Activated T-cell treated with anti-CD3 and anti-CD28 coated beads for 48 hours (primary cell): ENCODE results near the gene MRTFA.
"Not testable (repeated sequence)": the region's sequence is repeated elsewhere in the genome, so short reads cannot be mapped to it uniquely, and the experiment has no call there.

Source experiments
- DNase-seq: peaks from one replicate; pipeline ENCODE4 v3.0.0-alpha.2; 2020; ENCODE audit warnings: low read depth

MRTFA gene

DNA sequence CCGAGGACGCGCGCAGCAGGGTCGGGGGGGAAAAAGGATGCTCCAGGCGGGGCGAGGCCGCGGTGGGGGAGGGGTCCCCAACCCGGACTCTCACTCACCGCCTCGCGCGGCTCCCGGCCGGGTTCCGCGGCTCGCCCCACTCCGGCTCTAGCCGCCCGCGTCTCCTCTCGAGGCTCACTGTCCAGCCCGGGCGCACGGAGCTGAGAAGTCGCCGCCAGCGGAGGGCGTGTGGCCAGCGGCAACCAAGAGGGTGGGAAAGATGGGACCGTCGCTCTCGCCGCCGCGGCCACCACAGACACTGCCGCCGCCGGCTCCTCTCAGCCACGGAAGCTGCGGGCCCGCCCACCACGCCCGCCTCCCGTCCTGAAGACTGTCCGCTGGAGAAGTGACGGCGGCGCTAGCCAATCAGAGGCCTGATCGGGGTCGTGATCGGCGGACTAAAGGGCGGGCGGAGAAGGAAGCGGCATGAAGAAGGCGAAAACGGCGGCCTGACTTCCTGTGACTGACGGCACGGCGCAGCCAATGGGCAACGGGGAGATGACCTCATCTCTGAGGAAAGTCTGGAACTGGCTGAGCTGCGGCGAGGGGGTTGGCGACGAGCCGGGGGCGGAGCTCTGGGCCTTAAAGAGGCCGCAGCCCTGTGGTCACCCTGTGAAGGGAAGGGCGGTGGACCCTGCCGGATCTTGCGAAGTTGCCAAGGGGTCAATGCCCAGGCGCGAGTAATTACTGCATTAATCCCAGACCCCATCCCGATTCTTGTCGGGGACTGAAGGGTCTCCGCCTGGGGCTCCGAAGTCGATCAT, at the start of gene MRTFA:
Gene MRTFA (minus strand): TSS at position 340 of the 803 bp plus-strand sequence.
- peak; percentile 99 for DNase-seq

DNA sequence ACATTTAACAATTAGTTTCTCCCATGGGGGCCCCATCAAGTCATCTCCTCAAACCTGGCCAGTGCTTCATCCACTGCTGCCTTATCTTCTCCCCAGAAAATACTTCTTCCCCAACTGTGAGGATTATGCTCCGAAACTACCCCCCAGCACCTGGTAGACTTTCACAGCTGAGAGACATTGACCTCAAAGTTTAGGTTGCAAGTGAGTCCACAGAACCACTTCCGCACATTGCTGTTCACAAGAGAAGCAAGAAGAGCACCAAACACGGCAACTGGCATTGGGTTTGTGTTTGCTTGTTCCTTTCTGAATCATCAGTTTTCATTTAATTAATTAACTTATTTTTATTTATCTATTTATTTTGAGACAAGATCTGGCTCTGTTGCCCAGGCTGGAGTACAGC, 48.9 kb upstream of the MRTFA start:
- DNase-seq: no peak

DNA sequence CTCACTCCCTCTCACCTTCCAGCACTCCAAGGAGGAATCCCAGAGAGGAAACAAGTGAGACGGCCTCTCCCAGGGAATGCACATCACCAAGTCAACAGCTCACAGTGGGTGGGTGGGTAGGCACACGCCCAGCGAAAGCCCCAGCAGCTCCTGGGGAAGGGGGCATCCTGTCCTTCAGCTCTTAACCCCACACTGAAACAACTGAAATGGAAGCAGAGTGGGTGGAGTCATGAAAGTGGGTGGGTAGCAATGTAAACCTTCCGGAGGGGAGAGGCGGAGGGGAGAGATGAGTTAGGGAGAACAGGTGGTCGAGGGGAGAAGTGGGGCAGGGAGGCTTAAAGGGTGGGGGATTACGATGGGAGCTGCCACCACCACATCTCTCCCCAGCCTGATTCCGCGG, 48.2 kb upstream of the MRTFA start:
- no peak for DNase-seq

DNA sequence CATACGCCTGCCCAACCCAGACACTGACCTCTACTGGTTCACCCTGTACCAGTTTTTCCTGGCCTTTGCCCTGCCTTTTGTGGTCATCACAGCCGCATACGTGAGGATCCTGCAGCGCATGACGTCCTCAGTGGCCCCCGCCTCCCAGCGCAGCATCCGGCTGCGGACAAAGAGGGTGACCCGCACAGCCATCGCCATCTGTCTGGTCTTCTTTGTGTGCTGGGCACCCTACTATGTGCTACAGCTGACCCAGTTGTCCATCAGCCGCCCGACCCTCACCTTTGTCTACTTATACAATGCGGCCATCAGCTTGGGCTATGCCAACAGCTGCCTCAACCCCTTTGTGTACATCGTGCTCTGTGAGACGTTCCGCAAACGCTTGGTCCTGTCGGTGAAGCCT, 44.9 kb upstream of the MRTFA start:
- DNase-seq: no peak

DNA sequence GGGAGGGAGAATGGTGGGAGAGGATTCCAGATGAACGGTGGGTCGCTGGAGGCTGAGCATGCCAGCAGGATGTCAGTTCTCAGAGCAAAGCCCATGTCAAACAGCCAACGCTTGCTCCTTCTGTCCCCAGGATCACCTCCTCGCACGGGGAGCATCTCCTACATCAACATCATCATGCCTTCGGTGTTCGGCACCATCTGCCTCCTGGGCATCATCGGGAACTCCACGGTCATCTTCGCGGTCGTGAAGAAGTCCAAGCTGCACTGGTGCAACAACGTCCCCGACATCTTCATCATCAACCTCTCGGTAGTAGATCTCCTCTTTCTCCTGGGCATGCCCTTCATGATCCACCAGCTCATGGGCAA, 44.3 kb upstream of the MRTFA start:
- DNase-seq: no peak

DNA sequence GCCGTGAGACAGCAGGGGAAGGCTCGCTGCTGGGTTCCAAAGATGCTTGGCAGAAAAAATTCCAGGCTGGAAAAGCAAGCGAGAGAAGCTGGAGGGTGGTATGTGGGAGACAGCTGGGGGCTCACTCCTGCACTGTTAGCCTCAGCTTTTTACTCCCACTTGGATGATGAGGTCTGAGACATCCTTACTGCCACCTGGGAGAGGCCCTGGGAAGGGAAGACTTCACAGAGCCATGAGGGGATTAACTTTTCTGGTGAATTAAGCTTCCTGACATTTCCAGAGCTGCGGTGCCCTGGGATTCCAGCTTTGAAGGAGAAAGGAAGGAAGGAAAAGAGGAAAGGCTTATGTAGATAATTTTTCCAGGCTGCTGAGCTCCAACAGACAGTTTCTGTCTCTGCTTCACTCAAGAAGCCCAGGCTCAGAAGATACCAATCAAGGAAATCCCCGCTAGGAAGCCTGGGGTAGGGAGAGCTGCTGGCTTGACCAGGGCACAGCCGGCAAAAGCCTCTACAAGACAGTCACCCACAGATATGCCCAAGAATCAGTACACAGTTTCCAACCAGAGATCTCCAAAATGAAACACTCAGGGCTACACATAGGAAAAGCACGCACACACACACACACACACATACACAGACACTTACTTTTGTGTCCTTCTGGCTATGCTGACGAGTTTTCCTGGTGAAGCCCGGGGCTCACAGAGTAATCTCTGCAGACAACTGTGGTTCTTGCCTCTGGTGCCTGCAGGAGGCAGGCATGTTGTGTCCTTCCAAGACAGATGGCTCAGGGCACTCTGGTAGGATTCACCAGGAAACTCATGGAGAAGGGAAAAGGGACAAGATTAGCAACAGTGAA, 43.7 kb upstream of the MRTFA start:
- DNase-seq: no peak

DNA sequence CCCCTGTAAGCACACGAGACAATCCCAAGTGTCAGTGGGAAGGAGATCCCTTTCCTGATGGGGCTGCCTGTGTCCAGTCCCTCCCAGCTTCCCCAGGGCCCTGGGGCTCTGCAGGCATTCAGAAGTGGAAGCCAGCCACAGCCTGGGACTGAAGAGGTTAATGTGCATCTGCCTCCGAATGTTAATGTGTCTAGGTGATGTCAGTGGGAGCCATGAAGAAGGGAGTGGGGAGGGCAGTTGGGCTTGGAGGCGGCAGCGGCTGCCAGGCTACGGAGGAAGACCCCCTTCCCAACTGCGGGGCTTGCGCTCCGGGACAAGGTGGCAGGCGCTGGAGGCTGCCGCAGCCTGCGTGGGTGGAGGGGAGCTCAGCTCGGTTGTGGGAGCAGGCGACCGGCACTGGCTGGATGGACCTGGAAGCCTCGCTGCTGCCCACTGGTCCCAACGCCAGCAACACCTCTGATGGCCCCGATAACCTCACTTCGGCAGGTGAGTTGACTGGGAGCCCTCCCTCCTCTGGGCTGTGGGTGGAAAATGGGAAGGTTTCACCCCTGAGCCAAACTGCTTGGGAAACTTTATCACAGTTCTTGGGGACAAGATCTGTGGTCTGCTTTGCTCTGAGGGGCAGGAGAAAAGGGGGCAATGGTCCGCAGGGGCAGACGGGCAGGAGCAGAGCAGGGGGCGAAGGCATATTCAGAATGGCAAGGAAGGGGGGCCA, 42.9 kb upstream of the MRTFA start, which contains the start of gene MCHR1:
Gene MCHR1 (plus strand): TSS at position 236 of the 715 bp plus-strand sequence. CDS start 169 bp downstream, at position 405.
- DNase-seq: no peak

DNA sequence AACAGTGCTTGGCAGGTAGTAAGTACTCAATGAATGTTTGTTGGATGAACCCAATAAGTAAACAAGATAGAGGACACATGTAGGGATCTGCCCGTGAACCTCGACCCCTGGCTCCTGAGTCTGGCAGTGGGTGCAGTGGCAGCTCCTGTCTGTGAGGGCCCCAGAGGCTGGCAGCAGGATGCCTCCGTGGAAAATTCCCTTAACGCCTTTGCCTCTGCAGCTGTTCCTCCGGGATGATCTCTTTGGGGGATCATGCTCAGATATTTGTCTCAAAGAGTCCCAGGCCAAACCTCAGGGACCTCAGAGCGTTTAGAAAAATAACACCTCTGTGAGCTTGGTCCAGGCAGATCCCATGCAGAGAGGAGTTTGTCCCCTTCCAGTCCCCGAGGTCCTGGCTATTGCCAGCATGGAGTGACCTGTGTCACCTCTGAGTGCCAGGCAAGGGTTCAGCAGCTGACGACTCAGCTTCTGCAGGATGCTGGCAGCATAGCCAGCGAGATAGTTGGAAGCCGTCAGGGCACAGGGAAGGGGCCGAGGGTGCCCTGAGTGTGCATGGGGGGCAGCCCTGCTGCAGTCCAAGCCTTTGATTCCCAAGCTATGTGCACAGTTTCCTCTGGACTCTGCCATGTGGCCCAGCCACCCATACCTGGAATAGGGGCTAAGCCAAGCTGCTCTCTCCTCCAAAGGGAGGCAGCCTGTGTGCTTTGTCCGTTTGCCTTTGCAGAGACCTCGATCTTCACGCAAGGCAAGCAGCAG, 42.2 kb upstream of the MRTFA start:
- no peak for DNase-seq

DNA sequence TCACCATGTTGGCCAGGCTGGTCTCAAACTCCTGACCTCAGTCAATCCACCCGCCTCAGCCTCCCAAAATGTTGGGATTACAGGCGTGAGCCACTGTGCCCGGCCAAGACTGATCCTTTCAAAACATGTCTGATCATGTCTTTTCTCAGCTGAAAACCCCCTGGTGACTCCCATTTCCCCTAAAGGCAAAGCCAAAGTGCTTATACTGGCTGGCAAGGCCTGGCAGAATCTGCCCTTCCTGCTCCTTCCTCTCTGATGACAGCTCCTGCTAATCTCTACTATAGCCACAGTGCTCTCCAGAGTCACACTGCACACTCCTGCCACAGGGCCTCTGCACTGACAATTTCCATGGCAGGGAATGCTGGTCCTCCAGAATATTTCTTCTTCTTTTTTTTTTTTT, 40.1 kb upstream of the MRTFA start:
- DNase-seq: no peak

DNA sequence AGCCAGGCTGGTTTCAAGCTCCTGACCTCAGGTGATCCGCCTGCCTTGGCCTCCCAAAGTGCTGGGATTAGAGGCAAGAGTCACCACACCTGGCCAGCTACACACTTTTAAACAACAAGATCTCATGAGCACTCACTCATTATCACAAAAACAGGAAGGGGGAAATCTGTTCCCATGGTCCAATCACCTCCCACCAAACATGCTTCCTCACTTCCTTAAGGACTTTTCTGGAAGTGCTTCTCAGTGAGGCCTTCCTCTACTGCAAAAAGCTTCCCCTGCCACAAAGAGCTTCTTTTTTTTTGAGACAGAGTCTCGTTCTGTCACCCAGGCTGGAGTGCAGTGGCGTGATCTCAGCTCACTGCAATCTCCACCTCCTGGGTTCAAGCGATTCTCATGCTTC, 39.6 kb upstream of the MRTFA start:
- not testable (repeated sequence) for DNase-seq

DNA sequence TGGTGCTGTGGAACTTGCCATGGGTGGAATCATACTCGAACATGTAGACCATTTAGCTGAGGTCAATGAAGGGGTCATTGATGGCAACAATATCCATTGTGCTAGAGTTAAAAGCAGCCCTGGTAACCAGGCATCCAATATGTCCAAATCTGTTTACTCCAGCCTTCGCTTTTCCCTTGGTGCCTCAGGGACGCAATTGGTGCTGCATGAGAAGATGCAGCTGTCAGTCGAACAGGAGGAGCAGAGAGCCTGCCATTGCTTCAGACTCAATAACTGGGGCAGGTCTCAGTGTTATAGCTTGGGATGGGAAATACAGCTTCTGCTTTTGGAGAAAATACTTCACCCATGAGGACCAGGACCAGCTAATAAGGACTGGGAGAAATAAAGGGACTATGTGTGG, 37.8 kb upstream of the MRTFA start:
- no peak for DNase-seq

DNA sequence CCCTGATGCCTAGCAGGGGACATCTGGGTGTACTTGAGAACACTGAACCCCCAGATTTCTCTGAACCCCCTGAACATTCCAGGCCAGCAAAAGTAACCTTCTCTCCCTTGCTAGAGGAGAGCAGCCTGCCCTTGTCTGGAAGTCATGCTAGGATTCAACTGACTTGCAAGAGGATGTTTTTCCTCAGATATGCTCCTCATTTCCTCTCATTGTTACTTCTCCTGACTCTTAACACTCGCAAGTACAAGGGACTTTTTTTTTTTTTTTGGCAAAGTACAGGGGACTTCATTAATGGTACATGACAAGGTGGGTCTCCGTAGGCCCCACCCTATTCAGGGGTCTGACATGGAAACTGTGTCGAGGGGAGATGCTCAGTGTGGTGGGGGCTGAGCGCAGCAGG, 36.5 kb upstream of the MRTFA start:
- no peak for DNase-seq

DNA sequence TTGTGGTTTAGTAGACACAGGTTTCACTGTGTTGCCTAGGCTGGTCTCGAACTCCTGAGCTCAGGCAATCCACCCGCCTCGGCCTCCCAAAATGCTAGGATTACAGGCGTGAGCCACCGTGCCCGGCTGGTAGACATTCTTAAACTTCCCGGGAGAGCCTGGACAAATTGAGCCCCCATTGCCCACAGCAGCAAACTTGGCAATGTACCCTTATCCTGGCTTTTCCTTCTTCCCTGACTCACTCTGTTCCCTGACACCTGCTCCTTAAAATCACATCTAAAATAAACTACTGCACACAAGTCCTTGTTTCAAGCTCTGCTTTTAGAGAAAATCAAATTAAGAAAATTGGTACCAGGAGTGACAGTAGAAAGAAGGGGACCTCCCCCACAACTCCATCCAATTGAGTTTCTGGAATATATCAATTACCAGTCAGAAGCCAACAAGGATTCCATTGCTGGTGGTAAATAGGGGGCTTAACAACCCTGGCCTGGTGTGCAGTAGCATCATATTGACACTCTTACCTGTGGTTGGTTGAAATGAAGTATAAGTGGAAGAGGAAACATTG, 35.4 kb upstream of the MRTFA start:
- DNase-seq: no peak

DNA sequence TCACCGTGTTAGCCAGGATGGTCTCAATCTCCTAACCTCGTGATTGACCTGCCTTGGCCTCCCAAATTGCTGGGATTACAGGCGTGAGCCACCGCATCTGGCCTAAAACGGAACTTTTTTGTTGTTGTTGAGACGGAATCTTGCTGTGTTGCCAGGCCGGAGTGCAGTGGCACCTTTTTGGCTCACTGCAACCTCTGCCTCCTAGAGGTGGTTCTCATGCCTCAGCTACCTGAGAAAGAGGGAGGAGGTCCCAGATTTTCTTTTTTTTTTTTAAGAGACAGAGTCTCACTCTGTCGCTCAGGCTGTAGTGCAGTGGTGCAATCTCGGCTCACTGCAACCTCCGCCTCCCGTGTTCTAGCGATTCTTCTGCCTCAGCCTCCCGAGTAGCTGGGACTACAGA, 34.9 kb upstream of the MRTFA start:
- no peak for DNase-seq

DNA sequence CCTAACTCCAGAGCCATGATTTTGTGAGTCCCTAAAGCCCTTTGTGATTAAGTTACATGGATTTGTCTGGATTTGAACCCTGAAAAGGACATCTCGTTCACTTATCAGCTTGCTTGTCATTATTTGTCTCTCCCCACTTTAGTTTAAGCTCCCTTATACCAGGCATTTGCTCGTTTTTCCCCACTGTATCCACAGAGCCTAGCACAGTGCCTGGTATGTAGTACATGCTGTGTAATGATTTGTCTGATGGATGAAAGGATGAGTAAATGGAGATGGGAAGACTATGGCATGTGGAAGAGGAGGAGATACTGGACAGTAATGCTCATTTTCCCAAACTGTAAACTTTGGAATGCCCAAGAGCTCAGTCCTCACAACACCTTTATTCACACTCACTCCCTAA, 33.5 kb upstream of the MRTFA start:
- no peak for DNase-seq

DNA sequence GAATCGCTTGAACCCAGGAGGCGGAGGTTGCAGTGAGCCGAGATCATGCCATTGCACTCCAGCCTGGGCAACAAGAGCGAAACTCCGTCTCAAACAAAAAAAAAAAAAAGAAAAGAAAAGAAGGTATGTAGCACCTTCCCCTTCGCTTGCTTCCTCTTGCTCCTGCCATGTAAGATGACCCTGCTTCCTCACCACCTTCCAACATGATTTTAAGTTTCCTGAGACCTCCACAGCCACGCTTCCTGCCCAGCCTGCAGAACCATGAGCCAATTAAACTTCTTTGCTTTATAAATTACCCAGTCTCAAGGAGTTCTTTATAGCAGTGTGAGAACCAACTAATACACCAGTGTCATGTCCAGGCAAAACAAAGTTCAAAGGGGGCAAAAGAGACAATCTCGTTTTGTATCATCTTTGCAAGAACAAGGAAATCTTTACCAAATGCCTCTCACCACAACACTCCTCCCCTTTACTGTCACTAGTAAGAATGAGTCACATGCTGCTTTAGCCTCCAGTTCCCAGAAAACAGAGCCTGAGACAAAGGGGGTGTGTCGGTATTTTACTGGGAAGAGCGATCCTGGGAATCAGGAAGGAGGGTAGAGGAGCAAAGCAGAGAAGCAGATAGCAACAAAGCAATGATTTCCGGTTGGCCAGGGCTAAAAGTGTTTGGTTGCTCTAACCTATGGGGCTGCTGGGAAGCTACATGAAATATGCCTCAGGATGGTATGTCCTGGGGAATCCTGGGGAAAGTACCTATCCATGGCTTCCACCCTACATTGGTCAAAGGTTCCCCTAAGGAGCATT, 32.3 kb upstream of the MRTFA start:
- no peak for DNase-seq

DNA sequence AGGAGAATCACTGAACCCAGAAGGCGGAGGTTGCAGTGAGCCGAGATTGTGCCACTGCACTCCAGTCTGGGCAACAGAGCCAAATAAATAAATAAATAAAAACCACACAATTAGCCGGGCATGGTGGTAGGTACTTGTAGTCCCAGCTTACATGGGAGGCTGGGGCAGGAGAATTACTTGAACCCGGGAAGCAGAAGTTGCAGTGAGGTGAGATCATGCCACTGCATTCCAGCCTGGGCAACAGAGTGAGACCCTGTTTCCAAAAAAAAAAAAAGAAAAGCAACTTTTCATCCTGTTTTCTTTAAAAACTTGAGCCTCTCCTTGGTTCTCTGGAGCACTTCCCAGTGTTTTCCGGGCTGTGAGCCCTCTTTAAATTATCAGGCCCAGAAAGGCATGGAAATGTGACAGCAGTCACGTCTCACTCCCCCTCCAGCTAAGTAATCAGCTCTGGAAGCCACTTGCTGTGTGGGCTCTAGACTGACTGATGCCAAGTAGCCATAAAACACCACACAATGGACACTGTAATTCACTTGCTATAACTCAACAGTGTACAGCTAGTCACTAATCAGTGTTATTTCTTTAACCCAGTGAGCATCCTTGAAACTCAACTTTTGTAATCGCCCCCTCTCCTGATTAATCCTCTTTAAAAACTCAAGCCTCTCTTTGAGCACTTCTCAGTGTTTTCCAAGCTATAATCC, 29.8 kb upstream of the MRTFA start:
- no peak for DNase-seq

DNA sequence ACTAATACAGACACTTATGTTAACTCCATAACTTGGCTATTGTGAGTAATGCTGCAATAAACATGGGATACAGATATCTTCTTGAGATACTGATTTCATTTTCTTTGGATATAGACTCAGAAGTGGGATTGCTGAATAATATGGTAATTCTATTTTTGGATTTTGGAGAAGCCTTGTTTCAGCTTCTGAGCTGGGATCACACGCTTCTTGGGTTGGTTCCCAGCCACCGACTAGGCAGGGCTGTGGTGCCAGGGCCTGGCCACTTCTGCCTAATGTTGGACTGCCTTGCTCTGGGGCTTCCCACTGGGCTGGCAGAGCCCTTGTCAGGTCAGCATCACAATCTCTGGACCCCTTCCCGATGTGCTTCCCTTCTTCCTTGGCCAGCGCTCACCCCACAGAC, 28.8 kb upstream of the MRTFA start:
- no peak for DNase-seq

DNA sequence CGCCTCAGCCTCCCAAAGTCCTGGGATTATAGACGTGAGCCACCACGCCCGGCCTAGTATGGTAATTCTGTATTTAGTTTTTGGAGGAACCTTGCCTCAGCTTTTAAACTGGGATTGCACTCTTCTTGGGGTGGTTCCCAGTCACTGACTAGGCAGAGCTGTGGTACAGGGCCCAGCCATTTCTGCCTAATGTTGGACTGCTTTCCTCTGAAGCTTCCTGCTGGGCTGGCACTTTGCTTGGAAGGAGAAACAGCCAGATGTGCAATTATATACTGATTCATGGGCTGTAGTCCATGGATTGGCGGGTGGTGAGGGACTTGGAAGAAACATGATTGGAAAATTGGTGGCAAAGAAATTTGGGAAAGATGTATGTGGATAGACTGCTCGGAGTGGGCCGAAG, 25.2 kb upstream of the MRTFA start:
- DNase-seq: no peak

DNA sequence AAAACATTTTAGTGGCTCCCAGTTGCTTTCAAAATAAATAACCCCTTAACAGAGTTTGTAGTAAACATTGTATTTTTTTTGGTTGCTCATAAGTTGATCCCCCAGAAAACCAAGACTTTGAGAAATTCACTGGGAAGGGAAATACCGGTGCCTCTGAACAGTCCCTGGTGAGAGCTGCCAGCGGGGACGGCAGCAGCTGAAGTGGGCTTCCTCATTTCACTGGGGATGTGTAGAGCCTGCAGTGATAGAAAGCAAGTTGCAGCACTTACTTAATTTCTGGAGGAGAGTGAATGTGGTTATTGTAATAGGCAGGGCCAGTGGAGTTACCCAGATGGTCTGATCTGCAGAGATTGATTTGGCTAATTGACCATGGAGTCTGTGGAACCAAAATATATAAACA, 24.2 kb upstream of the MRTFA start:
- no peak for DNase-seq
